Right lobe of liver (tissue), 6 donors: ENCODE measurements around the gene KLF17. TPM values are rescaled to one million over a fixed set of nuclear protein-coding genes. Genes with fewer than 3 reads are reported as not detected.

Source experiments
- ATAC-seq, 4 donors: fragments of 200-7000 bp; cut with Tn5 transposase; one replicate each; pipeline ENCODE4 v1.9.1; 2020; ENCODE audit warnings: mild to moderate bottlenecking in 4 of 4, moderate library complexity in 4 of 4
- DNase-seq, 3 donors: peaks; one replicate each; pipeline ENCODE4 v3.0.0-alpha.2; 2020
- H3K27ac ChIP-seq, 3 donors: fragments of 200-600 bp; one replicate each; pipeline ENCODE4 v1.8.0; 2022
- H3K27me3 ChIP-seq, 2 donors: fragments of 200-600 bp; one replicate each; pipeline ENCODE4 v1.8.0; 2022
- H3K36me3 ChIP-seq, 4 donors: fragments of 200-600 bp; sonication (generic) in 1 of 4; one replicate each; pipeline versions ENCODE4 v1.5.1 to v1.8.0; 2017 to 2022; ENCODE audit warnings: control low read depth in 1 of 4
- H3K4me1 ChIP-seq, 4 donors: fragments of 200-600 bp; sonication (generic) in 1 of 4; one replicate each; pipeline versions ENCODE4 v1.5.1 to v1.8.0; 2017 to 2022; ENCODE audit warnings: control low read depth in 1 of 4
- H3K4me3 ChIP-seq, 3 donors: fragments of 200-600 bp; one replicate each; pipeline ENCODE4 v1.8.0; 2022
- H3K9me3 ChIP-seq, 4 donors: fragments of 200-600 bp; sonication (generic) in 1 of 4; one replicate each; pipeline versions ENCODE4 v1.5.1 to v1.8.0; 2017 to 2022; ENCODE audit warnings: control low read depth in 1 of 4
- CTCF ChIP-seq, 4 donors: fragments of 200-600 bp in 3 of 4; fragments of 450-650 bp in 1 of 4; IDR thresholded peaks; one replicate each; pipeline versions ENCODE4 v1.5.1 to v1.8.0; 2016 to 2022; ENCODE audit warnings: antibody characterized with exemption in 4 of 4, mild to moderate bottlenecking in 2 of 4
- POLR2A ChIP-seq: fragments of 450-650 bp; IDR thresholded peaks from one replicate; pipeline ENCODE4 v1.6.1; 2017; ENCODE audit warnings: antibody characterized with exemption, mild to moderate bottlenecking
- whole genome bisulfite sequencing: methylation state at CpG from one replicate; pipeline ENCODE4 v1.1.6; 2018; ENCODE audit warnings: low coverage, low lambda C conversion rate; ENCODE audit not compliant: insufficient coverage; ENCODE audit errors: missing lambda C conversion rate; 5-methylcytosine and 5-hydroxymethylcytosine counted together
- intact Hi-C, 2 donors: fragments of 100-400 bp; cut with DNase I; formaldehyde crosslinking; loops; one replicate each; pipeline versions ENCODE4 v1.11.2 to v1.14.1; 2022
- total RNA-seq, 6 experiments: library from RNA; depleted of rRNA in 2 of 6; stranded (reverse); fragments of >200 nt in 2 of 6; fragmentation: NEBNext Ultra II Directional in 3 of 6; extraction: Animal tissue kit (Norgen Biotek cat#: 25700) in 3 of 6; gene quantifications; one replicate each; pipeline versions ENCODE4 v1.1.0 to v1.2.4, GENCODE V29; 2016 to 2023
- donor health status: DM: no; HTN: yes; CAD: no.
- donor health status: DM: no; HTN: no; CAD: no.
- donor health status: DM: no; HTN: no; CAD: no.
- donor health status: DM: no; HTN: yes; CAD: no.
- donor health status: DM: no; HTN: yes; CAD: no.

The KLF17 gene
- total RNA-seq, 6 experiments from 2014 or later = not detected

GRCh38 chr1:44105810-44106209, 12.8 kb upstream of the KLF17 start:
- 81% methylated on average over 2 of the region's 3 CpGs for WGBS
- Histone ChIP-seq H3K9me3 (no peaks in the 10 kb centered on the region), H3K27me3 (no peaks in the 10 kb centered on the region), H3K27ac (no peak overlapping the region), H3K36me3 (no peaks in the 10 kb centered on the region), H3K4me1 (no peaks in the 10 kb centered on the region), H3K4me3 (no peak overlapping the region)
- intact Hi-C loops = no loop called here
- TF ChIP-seq CTCF (IDR thresholded peaks at IDR 0.05) = no peak
- TF ChIP-seq POLR2A = no peak
- DNase-seq (no peak), ATAC-seq (no peak)

GRCh38 chr1:44108241-44108640, 10.4 kb upstream of the KLF17 start:
- H3K36me3 ChIP-seq = no peaks in the 10 kb centered on the region
- H3K9me3 ChIP-seq = no peaks in the 10 kb centered on the region
- no CpG with 5 or more reads among the region's 1 CpG for WGBS
- H3K27me3 ChIP-seq = no peaks in the 10 kb centered on the region
- intact Hi-C loops = no loop called here
- TF ChIP-seq CTCF (IDR thresholded peaks at IDR 0.05) (no peak), POLR2A (no peak)
- no peak overlapping the region for H3K27ac ChIP-seq
- H3K4me1 ChIP-seq = no peaks in the 10 kb centered on the region
- ATAC-seq (no peak), DNase-seq (no peak)
- H3K4me3 ChIP-seq = no peak overlapping the region

GRCh38 chr1:44108971-44109370, 9.7 kb upstream of the KLF17 start:
- no peak for TF ChIP-seq POLR2A
- TF ChIP-seq CTCF (IDR thresholded peaks at IDR 0.05) = no peak
- no peak overlapping the region for H3K4me3 ChIP-seq
- DNase-seq (no peak), ATAC-seq (no peak)
- H3K9me3 ChIP-seq = no peaks in the 10 kb centered on the region
- no peaks in the 10 kb centered on the region for H3K36me3 ChIP-seq
- intact Hi-C loops = no loop called here
- H3K27me3 ChIP-seq = no peaks in the 10 kb centered on the region
- 76% methylated on average over 1 of the region's 1 CpG for WGBS
- H3K27ac ChIP-seq = no peak overlapping the region
- no peaks in the 10 kb centered on the region for H3K4me1 ChIP-seq

GRCh38 chr1:44110916-44111315, 7.7 kb upstream of the KLF17 start:
- Histone ChIP-seq H3K27ac (no peak overlapping the region), H3K36me3 (no peaks in the 10 kb centered on the region), H3K4me1 (no peaks in the 10 kb centered on the region), H3K4me3 (no peak overlapping the region), H3K27me3 (no peaks in the 10 kb centered on the region), H3K9me3 (no peaks in the 10 kb centered on the region)
- no peak for TF ChIP-seq CTCF (IDR thresholded peaks at IDR 0.05)
- no peak for TF ChIP-seq POLR2A
- no peak for ATAC-seq
- intact Hi-C loops = no loop called here
- DNase-seq = no peak
- WGBS = 90% methylated on average over 5 of the region's 5 CpGs

GRCh38 chr1:44111861-44112260, 6.8 kb upstream of the KLF17 start:
- intact Hi-C loops = no loop called here
- peak in 1 of 4 donors; percentile 33 for ATAC-seq
- Histone ChIP-seq H3K9me3 (no peaks in the 10 kb centered on the region), H3K4me1 (no peaks in the 10 kb centered on the region), H3K4me3 (no peak overlapping the region), H3K27ac (no peak overlapping the region), H3K27me3 (no peaks in the 10 kb centered on the region), H3K36me3 (no peaks in the 10 kb centered on the region)
- TF ChIP-seq POLR2A = no peak
- TF ChIP-seq CTCF (IDR thresholded peaks at IDR 0.05) = no peak
- DNase-seq = no peak
- 57% methylated on average over 4 of the region's 4 CpGs for WGBS
